HG03103 (cell line): ENCODE measurements around the gene LRRC4B.
A peak's percentile ranks its signal among the peaks of the same experiment; 100 is the strongest.
"Not testable (repeated sequence)": the region's sequence is repeated elsewhere in the genome, so short reads cannot be mapped to it uniquely, and the experiment has no call there.

ENCODE experiments used
- ATAC-seq: cut with Tn5 transposase; IDR thresholded peaks from one replicate; pipeline ENCODE4 v1.9.1; 2021; ENCODE audit warnings: low read depth; ENCODE audit not compliant: unreplicated experiment

The LRRC4B gene

DNA sequence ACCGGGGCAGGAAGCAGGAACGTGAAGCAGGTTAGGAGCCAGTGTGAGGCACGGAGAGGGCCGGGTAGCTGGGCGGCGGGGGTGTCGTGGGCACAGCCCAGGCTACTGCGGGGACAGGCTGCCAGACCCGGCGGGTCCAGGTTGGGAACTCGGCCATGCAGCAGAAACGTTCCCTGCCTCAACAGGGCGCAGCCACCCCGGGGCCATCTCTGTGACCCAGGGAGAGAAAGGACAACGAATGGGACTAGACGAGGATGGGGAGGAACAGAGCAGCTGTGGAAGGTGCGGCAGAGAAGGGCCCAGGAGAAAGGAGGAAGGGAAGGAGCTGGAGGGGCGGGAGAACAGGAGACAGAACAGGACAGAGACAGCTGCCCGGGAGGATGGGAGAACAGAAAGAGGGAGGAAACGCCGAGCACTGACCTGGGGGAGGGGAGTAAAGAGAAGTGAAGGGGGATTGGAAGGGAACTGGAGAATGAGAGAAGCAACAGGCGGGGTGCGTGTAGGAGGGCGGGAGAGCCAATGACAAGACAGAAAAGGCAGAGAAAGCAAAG, 78.7 kb downstream of the LRRC4B start:
- ATAC-seq = no peak

DNA sequence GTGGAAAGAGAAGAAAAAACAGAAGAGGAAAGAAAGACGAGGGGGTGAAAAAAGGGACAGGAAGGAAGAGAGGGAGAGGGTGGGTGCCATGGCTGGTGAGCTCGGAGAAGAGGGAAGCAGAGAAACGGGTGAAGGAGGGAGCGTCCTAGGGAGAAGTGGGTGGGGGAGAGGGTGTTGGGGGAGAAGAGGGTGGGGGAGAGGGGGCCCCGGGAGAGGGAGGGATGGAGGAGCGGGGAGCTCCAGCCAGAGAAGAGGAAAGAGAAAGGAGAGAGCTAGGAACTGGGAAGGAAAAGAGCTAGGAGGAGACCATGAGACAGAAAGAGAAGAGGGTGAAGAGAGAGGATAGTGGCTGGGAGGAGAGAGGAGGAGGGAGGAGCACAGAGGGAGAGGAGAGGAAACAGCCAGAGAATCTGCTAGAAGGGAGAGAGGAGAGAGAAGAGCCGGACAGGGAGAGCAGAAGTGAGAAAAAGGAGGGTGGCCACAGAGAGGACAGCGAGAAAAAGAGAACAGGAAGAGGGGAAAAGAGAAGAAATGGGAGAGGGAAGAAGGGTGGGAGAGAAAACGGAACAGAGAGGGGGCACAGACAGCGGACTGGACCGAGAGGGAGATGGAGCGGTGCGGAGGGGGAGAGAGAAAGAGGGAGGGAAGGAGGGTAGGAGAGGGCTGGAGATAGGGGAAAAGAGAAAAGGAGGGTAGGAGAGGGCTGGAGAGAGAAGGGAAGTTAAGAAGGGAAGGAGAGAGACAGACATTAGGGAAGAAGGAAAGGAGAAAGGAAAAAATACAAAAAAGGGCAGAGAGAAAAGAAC, 79.6 kb downstream of the LRRC4B start:
- no peak for ATAC-seq

DNA sequence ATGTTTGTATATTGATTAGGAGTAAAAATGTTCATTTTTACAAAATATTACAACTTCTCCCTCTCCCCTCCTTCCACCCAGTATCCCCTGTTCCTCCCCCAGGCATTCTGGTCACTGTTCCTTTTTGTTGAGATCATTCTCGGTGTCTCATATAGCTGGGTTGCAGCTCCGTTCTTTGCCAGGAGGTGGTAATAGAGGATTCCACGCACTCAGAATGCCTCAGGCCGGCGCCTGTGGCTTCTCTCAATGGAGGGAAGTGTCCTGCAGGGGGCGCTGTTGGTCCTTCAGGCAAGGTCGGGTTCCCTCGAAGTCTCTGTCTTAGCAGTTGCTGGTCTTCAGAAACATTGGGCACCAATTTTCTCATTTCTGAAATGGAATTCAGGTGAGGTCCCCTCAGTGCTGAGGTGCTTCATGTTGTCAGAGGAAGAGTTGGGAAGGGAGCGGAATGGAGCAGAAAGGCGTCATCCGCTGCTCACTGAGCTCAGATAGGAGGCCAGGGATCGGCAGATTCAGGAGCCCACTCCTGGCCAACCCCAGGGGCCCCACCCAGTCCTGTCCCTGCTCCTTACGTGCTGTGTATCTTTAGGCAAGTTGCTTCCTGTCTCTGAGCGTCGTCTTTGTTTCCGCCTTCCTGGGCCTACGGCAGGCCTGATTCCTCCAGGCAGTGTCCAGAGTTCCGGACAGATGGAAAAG, 81.3 kb downstream of the LRRC4B start:
- ATAC-seq = no peak

DNA sequence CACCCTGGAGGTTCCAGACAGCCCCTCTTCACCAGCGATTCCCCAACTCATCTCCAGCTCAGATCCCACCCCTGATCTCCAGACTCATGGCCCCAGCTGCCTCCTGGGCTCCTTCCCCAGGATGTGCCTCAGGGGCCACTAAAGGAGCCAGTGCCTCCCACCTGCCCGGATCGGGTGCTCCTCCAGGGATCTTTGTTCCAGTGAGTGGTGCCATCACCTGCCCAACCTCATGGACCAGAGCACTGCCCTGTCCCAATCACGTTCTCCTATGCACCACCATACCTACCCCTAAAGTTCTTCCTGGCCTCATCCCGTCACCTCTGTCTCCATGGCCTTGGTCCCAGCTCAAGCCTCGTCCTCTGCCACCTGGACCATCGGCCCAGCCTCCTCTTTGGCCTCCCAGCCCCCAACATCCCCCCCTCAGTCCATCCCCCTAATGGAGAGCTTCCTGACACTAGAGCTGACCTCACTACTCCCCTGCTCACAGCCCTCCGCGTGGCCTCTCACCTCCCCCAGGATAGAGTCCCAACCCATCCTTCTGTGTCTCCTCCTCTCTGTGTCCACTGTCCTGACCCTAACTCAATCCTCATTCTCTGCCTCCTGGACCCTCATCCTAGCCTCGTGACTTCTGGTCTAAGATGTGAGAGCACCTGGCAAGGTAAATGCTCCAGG, 82.8 kb downstream of the LRRC4B start:
- ATAC-seq = no peak

DNA sequence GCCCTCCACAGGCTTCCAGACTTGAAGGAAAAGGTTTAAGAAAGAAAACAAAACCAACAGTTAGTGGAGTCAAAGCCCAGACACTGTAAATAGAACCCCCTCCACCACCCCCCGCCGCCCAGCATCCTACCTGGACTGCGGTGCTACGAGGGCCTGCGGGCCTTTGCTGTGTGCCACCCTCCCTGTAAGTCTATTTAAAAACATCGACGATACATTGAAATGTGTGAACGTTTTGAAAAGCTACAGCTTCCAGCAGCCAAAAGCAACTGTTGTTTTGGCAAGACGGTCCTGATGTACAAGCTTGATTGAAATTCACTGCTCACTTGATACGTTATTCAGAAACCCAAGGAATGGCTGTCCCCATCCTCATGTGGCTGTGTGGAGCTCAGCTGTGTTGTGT, 85.3 kb downstream of the LRRC4B start:
- ATAC-seq = no peak

DNA sequence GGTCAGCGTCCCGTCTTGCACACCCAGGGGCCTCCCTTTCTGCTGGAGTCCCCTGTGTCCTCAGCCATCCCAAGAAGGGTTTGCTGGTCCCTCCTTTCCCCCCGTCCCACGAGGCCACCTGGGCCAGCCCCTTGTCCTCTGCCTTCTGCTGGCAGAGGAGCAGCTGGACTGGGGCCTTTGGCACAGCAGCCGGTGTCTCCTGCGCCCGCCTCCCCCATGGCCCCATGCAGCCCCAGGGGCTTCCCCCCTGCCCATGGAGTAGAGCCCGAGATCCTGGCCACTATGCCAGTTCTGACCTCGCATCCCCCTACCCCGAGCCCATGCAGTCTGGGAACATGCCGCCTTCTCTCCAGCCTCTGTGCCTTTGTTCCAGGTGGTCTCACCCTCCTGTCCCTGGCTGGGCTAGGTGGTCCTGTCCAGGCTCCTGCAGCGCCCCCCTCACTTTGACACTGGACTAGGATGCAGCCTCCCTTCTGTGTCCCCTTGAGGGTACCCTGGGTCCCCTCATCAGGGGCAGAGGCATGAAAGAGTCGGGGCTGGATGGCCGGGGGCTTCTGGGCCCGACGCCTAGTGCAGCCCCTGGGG, 85.9 kb downstream of the LRRC4B start:
- ATAC-seq = no peak

DNA sequence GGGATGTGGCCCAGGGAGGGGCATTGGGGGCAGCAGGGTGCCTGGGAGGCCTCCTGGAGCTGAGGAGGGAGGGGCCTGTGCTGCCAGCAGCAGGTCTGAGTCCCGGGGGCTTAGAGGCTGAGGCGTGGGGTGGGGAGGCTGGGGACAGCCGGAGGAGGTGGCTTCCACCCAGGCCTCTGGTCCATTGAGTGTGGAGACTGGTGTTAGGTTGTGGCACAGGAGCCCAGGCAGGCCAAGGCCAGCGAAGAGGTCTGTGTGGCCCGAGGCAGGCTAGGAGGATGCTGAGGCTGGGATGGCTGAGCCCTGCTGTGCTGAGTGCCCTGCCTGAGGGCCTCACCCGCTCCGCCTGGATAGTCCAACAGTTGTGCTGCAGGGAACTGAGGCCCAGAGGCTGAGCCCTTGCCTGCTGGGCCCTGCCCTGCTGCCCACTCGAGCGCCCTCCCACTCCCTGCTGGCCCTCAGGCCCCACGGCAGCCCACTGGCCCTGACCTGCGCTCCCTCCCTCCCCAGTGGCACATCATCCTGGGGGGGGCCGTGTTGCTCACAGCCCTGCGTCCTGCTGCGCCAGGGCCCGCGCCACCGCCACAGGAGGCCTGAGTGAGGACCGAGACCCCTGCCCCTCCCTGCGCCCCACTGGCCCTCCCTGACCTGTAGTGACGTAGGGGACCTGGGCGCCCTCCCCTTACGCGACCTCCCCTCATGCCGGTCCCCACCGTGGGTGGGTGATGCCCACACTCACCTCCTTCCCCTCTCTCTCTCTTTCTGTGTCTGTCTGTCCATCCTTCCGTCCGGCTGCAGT, 86.7 kb downstream of the LRRC4B start:
- ATAC-seq = no peak

DNA sequence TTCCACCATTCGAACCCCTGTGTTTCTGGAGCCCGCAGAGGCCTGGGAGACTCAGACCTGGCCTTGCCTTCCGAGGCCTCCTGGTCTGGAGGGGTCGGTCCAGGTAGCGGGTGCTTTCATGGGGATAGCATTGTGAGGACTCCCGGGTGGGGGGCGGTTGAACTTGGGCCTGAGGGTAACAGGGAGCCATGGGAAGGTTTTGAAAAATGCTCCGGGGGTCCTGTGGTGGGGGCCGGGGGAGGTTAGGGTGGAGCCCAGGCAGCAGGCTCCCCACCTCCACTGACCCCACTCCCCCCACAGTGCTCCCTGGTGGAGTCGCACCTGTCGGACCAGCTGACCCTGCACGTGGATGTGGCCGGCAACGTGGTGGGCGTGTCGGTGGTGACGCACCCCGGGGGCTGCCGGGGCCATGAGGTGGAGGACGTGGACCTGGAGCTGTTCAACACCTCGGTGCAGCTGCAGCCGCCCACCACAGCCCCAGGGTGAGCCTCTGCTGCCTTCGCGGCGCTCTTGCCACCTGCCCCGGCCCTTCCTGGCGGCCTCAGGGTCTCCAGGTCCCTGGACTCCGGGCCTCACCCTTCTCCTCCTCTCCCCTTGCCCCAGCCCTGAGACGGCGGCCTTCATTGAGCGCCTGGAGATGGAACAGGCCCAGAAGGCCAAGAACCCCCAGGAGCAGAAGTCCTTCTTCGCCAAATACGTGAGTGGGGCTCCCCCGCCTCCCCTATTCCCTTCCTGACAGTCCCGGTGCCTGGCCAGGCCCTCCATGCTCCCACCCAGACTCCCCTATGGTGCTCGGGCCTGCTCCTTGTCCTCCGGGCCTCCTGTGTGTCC, 87.7 kb downstream of the LRRC4B start:
- no peak for ATAC-seq

DNA sequence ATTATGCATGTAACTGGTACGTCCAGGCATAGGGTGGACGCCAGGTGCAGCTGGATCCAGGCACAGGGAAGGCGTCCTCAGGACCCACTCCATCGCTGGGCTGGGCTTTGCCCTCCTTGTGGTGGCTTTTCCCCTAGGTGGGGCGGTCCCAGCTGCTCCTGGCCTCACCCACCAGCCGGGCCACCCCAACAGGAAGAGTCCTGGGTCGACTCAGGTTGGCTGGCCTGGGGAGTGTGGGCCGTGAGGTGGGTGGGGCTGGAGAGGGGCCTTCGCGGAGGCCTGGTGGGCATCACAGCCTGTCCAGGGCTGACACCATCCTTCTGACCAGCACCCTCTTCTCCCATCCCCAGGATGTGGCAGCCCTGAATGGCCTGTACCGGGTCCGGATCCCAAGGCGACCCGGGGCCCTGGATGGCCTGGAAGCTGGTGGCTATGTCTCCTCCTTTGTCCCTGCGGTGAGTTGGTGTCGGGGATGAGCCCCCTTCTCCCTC, 88.4 kb downstream of the LRRC4B start:
- ATAC-seq = no peak

DNA sequence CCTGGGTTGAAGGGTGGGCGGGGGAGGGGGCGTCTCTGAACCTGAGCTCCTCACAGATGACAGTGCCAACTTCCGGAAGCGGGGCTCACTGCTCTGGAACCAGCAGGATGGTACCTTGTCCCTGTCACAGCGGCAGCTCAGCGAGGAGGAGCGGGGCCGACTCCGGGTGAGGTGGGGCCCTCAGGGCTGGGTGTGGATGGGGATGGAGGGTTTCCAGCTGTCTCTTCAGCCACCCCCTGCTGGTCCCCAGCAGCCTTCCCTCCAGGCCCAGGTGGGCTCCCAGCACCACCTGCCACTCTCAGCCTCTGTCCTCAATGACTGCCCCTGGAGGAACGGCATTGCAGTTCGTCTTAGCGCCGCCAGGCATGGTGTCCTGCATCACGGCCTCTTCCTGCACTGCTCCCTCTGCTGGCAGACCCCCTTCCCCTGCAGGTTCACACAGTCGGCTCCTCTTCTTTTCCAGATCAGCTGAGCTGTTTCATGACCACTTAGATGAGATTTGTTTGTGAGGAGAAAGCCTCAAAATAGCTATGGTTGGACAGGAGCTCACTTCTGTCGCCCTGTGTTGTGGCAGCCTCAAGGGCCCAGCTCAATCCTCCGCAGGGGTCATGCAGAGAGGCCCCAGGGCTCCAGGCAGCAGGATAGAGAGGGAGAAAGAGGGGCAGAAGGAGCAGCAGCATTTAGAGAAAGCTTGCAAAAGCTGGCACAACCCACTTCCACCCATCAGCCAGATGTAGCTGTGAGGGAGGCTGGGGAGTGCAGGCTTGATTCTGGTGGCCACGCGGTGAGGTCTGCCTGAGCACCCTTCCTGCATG, 89.1 kb downstream of the LRRC4B start:
- ATAC-seq = no peak

DNA sequence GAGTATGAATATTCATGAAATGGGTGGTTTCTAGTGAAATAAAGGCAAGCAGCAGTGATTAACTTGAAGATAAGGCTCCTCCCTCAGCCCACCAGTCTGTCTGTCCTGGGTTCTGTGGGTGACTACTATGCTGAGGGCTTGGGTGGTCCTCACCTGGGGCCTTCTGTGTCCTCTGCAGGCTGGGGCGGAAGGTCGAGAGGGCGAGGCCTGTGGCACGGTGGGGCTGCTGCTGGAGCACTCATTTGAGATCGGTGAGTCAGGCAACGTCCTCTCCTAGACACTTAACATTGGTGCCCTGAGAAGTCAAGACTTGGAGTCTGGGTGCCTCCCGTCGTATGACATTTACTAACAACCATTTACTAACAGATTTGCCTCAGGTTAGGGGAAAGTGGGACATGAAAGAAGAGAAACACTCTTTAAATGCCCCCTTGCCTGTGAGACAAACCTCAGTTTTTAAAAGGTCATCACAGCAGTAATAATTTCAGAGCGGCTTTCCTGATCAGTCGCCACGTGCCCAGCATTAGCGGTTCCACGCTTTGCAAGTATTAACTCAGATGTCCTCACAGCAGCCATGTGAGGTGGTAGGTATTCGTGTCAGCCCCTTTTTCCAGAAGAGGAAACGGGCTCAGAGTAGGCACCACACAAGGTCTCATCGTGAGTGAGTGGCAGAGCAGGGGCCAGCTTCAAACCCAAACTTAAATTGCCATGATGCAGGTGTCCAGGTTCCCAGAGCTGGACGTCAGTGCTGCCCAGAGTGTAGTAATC, 90.3 kb downstream of the LRRC4B start:
- ATAC-seq = no peak

DNA sequence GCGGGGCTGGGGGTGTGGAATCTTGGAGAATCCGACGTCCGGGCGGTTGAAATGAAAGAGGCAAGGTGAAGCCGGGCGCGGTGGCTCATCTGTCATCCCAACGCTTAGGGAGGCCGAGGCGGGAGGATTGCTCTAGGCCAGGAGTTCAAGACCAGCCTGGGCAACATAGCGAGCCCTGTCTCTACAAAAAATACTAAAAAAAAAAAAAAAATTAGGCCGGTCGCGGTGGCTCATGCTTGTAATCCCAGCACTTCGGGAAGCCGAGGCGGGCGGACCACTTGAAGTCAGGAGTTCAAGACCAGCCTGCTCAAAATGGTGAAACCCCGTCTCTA, 91.4 kb downstream of the LRRC4B start:
- ATAC-seq = no peak

DNA sequence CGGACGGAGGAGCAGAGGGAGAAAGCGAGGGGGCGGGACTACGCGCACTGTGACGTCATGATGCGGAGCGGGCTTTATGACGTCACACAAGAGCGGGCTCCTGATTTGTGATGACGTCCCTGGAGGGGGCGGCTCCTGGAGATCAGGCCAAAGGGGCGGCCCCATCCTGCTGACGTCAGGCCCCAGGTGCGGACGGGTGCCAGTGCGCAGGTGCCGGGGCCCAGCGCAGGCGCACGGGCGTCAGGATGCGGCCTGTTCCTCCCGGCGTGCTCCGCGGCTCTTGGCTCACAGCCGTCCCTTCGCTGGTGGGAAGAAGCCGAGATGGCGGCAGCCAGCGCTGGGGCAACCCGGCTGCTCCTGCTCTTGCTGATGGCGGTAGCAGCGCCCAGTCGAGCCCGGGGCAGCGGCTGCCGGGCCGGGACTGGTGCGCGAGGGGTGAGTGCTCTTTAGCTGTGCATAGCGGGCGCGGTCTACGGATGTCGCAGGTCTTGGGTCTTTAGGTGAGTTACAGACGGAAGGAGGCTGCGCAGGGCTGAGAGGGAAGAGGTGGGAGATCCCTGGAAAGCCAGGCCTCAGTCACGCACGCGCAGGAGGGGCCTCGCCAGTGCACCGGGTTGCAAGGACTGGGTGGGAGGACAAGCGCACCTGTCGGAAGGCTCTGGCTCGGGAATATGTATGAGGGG, 91.9 kb downstream of the LRRC4B start, which contains the start of the genes EMC10 and GARIN5A:
EMC10 (plus strand) TSS at position 284 of the 683 bp plus-strand sequence; CDS start at position 322, 38 bp downstream.
GARIN5A (minus strand) TSS at position 625 of the 683 bp plus-strand sequence; CDS start at position 165, 460 bp downstream.
- ATAC-seq = peak; percentile 76

DNA sequence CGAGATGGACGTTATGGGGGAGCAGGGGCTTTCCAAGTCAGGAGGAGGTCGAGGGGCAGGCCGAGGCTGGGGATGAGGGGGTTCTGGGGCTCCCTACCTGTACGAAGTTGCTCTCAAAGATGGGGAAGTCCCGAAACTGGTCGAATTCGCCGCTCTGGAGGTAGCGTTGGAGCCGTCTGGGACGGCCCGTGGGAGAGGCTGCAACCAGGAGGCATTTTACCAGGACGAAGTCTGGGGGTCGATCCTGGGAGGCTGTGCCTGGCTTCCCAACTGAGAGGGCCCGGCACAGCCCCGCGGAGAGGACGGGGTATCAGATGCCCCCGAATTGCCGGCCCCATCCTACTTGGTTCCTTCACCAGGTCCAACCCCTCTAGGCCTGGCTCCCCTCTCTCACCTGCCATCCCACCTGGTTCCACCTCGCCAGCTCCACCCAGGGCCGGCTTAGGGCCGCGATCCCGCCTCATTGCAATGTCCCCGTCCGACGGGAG, 92.5 kb downstream of the LRRC4B start:
- no peak for ATAC-seq

DNA sequence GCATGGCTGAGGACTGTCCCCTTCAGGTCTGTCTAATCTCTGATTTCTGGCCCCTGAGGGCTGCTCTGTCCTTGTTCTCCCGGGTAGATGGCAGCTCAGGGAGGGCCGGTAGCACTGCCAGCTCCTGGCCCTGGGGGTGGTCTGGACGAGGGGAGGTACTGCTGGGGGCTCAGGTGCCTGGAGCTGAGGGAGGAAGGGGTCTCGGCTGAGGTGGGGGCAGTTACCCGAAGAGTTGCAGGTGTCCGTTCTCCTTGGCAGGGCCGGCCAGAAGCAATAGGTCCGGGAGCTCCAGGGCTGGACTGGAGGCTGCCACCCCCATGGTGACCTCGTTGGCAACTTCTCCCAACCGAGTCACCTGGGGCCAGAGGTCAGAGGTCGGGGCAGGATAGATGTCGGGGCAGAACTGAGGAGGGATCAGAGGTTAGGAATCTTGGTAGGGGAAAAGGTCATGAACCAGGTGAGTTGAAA, 93.1 kb downstream of the LRRC4B start:
- ATAC-seq = no peak

DNA sequence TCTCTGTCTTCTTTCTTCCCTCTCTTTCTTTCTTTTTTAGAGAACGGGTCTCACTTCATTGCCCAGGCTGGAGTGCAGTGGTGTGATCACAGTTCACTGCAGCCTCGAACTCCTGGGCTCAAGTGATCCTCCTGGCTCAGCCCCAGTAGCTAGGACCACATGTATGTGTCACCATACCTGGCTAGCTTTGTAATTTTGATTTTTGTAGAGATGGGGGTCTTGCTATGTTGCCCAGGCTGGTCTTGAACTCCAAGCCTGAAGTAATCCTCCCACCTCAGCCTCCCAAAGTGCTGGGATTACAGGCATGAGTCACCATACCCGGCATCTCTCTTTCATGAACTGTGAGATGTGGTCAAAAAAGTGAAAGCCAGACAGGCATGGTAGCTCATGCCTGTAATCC, 94.9 kb downstream of the LRRC4B start:
- ATAC-seq = not testable (repeated sequence)

DNA sequence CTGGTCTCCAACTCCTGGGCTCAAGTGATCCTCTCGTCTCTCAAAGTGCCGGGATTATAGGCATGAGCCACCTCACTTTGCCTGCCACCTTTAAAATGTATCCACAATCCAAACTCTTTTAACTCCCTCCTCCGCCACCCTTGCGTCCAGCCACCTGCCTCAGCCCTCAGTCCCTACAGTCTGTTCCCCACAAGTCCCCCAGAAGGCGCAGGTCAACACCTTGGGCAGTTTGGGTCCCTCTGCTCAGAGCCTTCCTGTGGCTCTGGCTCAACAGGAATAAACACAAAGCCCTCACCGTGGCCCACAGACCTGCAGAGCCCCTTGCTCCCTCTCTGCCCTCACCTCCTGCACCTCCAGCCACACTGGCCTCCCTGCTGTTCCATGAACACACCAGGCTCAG, 99.4 kb downstream of the LRRC4B start:
- ATAC-seq = no peak
